ENCODE measurements around the gene CATSPERZ.

DNA sequence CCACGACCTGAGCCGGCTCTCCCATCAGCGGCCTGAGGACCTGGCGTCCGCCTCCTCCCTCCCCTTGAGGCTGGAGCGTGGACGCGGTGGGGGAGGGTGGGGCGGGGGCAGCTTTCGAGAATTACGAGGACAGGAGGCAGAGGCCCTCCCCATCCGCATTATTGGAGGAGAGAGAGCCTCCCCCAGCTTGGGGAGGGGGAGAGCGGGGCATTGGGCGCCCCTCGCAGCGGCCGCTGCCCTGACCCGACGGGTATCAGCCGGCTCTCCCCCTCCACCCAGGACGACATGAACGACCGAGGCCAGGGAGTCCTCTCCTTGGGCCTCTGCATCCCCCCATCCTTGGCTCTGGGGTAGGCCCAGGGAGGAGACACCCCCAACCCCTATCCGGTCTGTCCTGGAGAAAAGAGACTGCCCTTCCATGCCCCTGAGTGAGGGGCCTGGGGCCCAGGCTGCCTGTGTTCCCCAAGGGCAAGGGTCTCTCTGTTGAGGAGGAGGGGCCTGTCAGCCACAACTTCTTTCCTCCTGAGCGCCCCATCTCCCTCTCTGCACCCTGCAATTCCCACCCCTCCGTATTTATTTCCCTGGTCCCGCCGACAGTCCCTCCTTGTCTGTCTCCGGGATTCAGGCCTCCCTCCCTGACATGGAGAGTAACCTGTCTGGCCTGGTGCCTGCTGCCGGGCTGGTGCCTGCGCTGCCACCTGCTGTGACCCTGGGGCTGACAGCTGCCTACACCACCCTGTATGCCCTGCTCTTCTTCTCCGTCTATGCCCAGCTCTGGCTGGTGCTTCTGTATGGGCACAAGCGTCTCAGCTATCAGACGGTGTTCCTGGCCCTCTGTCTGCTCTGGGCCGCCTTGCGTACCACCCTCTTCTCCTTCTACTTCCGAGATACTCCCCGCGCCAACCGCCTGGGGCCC is 14.0 kb upstream of the CATSPERZ start:
- TF ChIP-seq, protein P1, sequence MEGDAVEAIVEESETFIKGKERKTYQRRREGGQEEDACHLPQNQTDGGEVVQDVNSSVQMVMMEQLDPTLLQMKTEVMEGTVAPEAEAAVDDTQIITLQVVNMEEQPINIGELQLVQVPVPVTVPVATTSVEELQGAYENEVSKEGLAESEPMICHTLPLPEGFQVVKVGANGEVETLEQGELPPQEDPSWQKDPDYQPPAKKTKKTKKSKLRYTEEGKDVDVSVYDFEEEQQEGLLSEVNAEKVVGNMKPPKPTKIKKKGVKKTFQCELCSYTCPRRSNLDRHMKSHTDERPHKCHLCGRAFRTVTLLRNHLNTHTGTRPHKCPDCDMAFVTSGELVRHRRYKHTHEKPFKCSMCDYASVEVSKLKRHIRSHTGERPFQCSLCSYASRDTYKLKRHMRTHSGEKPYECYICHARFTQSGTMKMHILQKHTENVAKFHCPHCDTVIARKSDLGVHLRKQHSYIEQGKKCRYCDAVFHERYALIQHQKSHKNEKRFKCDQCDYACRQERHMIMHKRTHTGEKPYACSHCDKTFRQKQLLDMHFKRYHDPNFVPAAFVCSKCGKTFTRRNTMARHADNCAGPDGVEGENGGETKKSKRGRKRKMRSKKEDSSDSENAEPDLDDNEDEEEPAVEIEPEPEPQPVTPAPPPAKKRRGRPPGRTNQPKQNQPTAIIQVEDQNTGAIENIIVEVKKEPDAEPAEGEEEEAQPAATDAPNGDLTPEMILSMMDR (IDR thresholded peaks at IDR 0.05) = no peak
- TF ChIP-seq POLR2AphosphoS5 (IDR thresholded peaks at IDR 0.05) = no peak
